ENCODE data around the gene ATP13A2.

Gene ATP13A2

DNA sequence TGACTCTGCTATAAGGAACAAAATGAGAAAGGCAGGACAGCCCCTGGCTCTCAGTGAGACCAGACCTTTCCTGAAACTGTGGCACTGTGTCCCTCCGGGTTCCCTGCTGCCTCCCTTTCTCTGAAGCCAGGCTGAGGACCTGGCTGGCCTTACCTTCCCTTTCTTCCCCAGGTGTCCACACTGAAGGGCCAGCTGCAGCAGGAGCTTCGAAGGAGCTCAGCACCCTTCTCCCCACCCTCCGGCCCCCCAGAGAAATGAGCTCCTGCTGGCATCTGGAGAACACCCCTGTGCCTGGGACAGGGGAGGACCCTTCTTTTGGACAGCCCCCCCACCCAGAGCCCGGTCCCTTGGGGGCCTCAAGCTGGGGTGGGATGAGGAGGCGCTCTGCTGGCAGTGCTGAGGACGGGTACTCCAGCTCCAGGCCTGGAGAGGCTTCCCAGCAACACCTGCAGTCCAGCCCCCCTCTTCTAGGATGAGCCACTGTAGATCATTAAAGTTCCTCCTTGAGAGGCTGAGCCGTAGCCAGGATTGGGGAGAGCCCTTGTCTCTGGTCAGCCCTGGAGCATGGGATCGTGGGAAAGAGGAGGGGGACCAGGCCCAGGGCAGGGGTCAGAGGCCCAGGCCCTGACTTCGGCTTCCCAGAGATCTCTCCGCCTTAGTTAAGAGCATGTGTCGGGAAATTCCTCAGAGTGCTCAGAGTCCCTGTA lies 39.4 kb downstream of the ATP13A2 start:
- DNase-seq (ENCODE audit: low spot score): no peak
- TF ChIP-seq CTCF (IDR thresholded peaks at IDR 0.05; ENCODE audit: extremely low read depth, missing control alignments): no peak

DNA sequence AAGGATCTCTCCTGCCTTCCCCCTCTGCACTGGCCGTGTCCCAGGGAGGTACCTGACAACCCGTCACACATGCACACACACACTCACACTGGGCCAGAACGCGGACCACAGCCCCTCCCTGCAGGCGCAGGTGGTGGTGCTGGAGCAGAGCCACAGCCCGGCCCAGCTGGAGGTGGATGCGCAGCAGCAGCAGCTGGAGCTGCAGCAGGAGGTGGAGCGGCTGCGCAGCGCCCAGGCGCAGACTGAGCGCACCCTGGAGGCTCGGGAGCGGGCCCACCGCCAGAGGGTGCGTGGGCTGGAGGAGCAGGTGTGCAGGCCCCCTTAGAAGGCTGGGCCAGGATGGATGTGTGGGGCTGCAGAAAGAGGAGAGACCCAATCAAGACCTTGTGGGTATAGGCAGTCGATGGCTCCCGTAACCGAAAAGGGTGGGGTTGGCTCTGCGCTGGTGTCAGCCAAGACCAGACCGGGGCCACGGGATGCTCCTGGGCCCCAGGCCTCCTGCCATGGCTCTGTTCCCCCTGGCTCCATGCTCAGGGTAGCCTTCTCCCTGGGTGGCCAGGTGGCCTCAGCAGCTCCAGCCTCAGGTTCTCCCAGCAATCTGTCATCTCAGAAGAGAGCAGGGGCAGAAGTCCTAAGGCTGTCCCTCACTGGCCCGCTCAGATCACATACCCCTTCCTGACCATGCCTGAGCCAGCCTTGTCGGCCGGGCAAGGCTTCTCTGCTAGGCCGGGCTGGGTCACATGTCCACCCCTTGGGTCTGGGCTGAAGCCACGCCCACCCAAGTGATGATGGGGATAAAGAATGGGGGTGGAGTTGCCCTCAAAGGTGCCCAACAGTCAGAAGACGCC lies 40.2 kb downstream of the ATP13A2 start:
- TF ChIP-seq CTCF (IDR thresholded peaks at IDR 0.05; ENCODE audit: extremely low read depth, missing control alignments): no peak
- DNase-seq (ENCODE audit: low spot score): no peak

DNA sequence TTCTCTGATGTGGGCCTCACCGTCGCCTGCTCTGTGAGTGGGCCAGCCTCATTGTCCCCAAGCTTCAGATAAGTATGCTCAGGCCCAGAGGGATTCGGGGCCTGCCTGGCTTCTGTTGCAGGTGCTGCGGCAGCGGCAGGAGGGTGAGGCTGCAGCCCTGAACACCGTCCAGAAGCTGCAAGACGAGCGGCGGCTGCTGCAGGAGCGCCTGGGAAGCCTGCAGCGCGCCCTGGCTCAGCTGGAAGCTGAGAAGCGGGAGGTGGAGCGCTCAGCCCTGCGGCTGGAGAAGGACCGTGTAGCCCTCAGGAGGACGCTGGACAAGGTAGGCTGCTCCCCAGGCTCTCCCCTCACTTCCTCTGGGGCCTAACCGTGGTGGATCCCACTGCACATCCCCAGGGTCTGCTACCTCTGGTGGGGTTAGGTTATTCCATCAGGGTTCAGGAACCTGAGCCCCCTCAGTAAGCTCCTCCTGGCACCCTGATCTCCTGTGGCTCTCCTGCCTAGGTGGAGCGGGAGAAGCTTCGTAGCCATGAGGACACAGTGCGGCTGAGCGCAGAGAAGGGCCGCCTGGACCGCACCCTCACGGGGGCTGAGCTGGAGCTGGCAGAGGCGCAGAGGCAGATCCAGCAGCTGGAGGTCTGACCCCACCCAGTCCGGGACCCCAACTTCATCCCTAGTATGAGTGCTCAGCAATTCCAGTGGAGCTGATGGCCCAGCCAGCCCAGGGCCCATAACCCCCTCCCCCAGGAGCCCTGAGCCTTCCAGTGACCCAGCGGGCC lies 41.4 kb downstream of the ATP13A2 start:
- DNase-seq (ENCODE audit: low spot score): no peak
- TF ChIP-seq CTCF (IDR thresholded peaks at IDR 0.05; ENCODE audit: extremely low read depth, missing control alignments): no peak

- TF ChIP-seq CTCF (IDR thresholded peaks at IDR 0.05; ENCODE audit: extremely low read depth, missing control alignments): no peak
These were observed 42.1 kb downstream of the ATP13A2 start for GRCh38 chr1:16969651-16970050.

GRCh38 chr1:16969057-16969611 lies 42.6 kb downstream of the ATP13A2 start:
- no peak for DNase-seq (ENCODE audit: low spot score)
- no peak for TF ChIP-seq CTCF (IDR thresholded peaks at IDR 0.05; ENCODE audit: extremely low read depth, missing control alignments)

More at GRCh38 chr1:16969651-16970050, 42.1 kb downstream of the ATP13A2 start:
- no peak for DNase-seq (ENCODE audit: low spot score)

DNA sequence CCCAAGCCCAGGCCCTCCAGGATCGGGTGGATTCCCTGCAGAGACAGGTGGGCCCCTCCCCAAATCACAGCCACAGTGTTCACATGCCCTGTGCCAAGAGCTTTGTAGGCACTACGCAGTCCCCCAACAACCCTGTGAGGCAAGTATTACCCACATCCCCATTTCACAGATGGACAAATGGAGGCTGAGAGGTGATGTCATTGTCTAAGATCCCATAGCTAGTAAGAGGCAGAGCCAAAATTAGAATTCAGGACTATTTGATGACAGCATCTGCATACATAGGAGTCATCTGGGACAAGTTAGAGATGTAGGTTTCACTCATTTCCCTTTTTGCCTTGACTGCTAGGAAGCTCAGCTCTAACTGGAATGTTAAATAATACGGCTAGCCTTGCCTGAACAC lies 43.4 kb downstream of the ATP13A2 start:
- no peak for DNase-seq (ENCODE audit: low spot score)
- TF ChIP-seq CTCF (IDR thresholded peaks at IDR 0.05; ENCODE audit: extremely low read depth, missing control alignments): no peak

Measured in GM20000 (cell line).